GM11168 (cell line): ENCODE data around the gene WDR7.

Experiments used
- in situ Hi-C: fragments of 300-500 bp; cut with MboI; formaldehyde crosslinking; loops from one replicate; pipeline ENCODE4 v1.12.0; 2022; ENCODE audit warnings: low sequenced_read_pairs; ENCODE audit not compliant: unreplicated experiment

The WDR7 gene

DNA sequence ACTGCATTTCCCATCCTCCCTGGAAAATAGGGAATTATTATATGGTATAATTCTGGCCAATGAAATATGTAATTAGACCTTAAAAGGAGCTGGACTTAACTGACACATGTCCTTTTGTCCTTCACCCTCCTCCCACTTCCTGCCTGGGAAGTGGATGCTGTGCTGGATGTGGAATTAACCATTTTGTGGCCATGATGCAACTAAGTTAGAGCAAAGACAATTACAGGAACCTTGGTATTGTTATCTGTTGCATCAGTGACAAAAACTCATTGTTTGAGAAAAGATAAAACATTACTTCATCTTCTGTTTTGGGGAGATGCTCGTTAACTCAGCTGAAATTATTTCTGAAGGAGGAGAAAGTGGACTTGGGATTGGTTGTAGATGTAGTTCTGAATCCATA lies 268.0 kb downstream of the WDR7 start:
- in situ Hi-C loops: no loop called here

- in situ Hi-C loops: no loop called here
These were observed 270.8 kb downstream of the WDR7 start for GRCh38 chr18:56921896-56922480.

GRCh38 chr18:56926734-56927133 lies 275.6 kb downstream of the WDR7 start:
- in situ Hi-C loops: no loop called here

DNA sequence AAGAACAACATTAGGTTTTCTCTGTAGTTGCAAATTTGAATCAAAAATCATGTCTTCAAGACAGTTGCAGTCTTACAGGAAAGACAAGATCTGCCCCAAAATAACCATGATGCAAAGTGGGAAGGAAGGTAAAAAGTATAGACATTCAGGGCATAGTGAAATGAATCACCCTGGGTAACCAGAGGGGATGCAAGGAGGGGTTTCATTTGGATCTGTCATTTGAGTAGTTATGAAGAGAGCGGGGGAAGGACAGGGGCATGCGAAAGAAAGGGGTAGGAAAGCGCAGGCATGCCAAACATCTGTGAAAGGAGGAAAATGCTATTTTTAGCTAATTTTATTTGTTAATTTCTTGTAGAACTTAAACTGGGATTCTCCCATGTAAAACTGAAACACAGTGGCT lies 276.6 kb downstream of the WDR7 start:
- in situ Hi-C loops: no loop called here

- in situ Hi-C loops: no loop called here
These were observed 278.7 kb downstream of the WDR7 start for GRCh38 chr18:56929886-56930285.

- in situ Hi-C loops: no loop called here
These were observed 282.3 kb downstream of the WDR7 start for GRCh38 chr18:56933472-56933871.

DNA sequence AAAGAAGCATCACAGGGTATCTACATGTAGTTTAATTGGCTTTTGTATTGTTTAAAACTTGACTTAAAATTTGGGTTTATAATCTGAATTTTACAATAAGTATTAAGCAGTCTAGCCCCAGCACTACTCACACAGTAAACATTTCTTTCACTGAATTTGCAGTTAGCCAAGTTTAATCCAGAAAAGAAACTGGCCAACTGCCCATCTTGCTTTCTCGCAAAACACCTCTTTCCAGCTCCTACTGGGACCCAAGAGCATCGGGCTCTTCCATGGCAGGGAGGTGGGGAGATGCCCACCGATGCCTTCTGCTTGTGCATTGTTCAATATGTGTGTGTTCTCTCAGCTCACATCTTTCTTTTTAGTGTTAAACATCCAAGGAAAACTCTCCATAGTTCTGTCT lies 283.0 kb downstream of the WDR7 start:
- in situ Hi-C loops: no loop called here

DNA sequence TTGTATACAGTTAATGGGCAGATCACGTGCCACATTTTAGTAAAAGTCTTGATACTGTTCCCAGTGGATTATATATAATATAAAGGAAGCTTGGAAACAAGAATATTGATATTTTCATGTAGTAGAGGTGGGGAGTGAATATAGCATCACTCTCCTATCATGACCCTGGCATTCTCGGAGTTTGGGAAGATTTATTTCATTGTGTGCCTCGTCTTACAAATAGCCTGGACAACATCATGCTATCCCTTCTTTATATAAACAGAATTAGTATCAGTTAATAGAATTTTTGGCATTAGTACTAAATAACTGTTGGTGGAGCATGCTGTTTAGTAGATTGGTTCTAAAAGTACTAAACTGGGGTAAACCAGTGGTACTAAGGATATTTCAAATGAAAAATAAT lies 283.7 kb downstream of the WDR7 start:
- in situ Hi-C loops: no loop called here

DNA sequence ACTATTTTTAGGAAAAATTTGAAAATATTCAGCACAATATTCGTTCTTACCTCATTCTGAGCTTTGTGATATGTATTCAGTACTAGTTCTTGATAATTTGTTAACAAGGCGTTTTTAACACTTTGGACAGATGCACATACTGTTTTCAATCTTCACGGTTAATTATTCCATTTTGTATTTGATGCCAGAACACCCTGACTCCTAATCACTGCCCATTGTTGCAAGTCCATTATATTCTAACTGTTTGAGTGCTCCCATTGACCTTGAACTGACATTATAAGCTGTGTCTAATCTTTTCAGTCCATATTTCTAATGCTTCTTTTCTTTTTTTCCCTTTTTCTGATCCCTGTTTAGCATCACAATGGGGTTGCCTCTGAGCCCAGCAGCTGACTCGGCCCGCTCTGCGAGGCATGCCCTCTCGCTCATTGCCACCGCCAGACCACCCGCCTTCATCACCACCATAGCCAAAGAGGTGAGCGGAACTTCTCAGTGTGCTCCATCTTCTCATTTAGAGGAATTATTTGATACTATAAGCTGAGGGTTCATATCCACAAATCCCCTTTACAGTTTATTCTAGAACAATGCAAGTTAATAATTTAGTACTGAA lies 284.4 kb downstream of the WDR7 start:
- in situ Hi-C loops: no loop called here

DNA sequence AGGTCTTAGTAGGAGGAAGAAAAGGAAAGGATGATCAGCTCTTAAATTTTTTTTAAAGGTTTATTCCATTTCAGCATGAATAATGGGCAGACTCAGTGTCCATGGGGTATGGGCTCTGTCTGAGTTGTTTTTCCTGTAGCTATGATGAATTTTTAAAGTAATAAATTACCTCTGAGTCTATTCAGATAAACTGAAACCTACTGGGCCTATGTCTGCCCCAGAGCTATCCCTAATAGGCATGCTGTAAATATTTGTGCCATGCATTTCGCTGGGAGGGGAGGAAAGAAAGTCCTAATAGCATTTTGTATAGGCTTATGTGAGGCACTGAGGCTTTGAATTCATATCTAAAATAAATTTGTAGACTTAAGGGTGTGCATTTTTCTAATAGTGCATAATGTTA lies 285.3 kb downstream of the WDR7 start:
- in situ Hi-C loops: no loop called here

- in situ Hi-C loops: no loop called here
These were observed 286.8 kb downstream of the WDR7 start for GRCh38 chr18:56937874-56938430.

DNA sequence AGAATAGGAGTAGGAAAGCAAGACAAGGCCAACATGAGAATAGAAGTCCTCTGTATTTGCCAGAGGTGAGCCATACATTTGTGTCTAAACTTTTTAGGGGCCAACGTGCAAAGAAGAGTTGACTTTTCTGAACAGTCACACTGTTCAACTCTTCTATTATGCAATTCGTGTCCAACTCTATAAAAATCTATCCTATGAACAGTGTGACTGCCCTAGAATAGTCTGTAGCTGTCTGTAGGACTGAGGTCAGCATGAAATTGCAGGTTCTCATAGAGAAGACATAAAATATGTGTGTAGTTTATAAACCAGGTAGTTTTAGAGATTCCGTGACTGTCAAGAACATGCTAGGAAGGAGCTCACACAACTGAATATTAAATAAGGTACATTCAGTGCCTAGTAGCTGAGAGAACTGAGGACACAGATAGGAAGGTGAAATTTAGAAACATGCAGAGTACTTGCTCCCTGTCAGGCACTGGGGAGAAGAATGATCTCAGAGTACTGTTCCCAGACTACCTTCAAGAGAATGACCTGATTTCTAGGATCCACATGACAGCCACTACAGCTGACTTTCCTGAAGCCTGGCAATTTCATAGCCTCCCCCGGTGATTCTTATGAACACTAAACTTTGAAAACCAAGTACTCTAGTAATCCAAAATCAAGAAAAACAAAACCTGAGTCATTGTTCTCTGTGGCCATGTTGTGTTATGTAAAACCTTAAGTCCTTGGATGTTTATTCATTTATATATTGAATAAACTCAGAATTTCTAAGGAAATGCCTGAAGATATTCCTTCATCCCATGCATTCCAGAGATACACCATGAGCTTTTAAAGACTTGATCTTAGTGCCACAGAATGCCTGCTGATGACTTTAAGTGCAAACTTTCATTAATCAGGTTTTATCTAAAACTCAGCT lies 294.3 kb downstream of the WDR7 start:
- in situ Hi-C loops: no loop called here

DNA sequence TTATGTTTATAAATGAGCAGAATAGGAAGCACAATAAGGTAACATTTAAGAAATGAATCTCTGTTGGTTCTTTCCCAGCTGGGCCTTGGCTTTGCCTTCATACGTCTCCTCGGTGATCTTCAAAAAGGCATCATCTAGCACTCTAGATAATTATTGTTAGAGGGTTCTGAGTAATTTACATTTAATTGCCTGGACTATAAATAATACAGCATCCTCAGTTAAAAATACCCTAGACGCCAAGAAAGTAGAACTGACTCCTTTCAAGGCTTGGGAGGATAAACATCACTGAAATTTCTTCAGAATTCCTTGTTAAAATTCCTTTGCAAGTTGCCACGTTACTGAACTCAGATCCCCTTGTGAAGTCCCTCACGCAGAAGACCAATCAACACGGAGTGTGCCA lies 296.1 kb downstream of the WDR7 start:
- in situ Hi-C loops: no loop called here

DNA sequence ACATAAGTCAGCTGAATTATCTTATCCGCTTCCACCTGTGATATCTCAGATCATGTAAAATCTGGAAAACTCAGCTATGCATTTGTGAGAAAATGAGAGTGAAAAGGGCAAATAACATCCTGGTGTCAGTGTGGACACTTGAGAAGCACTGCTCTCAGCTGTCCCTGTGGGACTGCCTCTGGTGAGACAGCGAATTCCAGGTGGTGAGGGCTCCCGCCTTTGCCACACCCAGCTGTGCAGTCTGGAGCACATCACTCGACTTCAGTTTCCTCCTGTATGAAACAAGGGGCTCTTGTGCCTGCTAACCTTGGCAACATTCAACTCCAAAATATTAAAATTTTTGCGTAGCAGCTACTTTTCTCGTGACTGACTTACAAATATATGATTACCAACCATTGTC lies 300.9 kb downstream of the WDR7 start:
- in situ Hi-C loops: no loop called here

- in situ Hi-C loops: no loop called here
These were observed 302.5 kb downstream of the WDR7 start for GRCh38 chr18:56953428-56954198.

GRCh38 chr18:56955490-56955889 lies 304.3 kb downstream of the WDR7 start:
- in situ Hi-C loops: no loop called here

- in situ Hi-C loops: no loop called here
These were observed 308.0 kb downstream of the WDR7 start for GRCh38 chr18:56959120-56959519.

GRCh38 chr18:56962322-56962721 lies 311.2 kb downstream of the WDR7 start:
- in situ Hi-C loops: no loop called here

DNA sequence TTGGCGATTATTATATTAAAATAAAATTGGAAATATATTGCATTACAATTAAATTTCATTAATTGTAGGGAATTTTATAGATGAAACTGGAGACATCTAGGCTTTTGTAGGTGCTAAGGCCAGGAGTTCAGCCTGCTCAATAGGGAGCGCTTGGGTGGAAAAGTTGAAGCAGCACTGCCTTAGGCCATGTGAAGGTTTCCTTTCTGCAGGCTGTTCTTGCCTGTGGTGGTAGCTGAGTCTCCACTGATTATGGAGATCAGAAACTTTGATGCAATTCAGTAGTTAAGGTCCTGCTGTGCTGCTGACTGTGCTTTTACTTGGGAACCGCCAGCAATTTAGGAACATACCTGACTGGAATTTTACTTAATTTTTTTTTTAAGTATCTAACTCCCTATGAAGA lies 315.9 kb downstream of the WDR7 start:
- in situ Hi-C loops: no loop called here

DNA sequence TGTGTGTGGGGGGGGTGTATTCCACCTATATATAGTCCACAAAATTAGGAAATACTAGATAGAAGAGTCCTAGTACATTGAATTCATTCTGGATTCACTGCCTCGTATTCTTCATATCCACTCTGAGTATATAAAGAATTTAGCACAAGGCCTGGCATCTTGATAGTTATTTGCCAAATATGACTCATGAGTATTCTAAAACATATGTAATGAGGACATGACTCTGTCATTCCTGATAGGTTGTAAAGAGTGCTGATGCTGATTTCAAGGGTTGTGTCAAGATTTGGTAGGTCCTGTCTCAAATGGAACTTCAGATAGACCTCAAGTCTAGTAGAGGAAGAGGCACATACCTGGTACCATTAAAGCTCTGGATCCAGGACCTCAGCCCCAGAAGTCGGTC lies 322.3 kb downstream of the WDR7 start:
- in situ Hi-C loops: no loop called here
